HG02642 (cell line): ENCODE results near the gene GRN.
A peak's percentile ranks its signal among the peaks of the same experiment; 100 is the strongest.
"Not testable (repeated sequence)": the region's sequence is repeated elsewhere in the genome, so short reads cannot be mapped to it uniquely, and the experiment has no call there.

Experiments used
- ATAC-seq: cut with Tn5 transposase; IDR thresholded peaks from one replicate; pipeline ENCODE4 v1.9.1; 2021; ENCODE audit warnings: mild to moderate bottlenecking; ENCODE audit not compliant: unreplicated experiment, poor library complexity

The GRN gene

GRCh38 chr17:44345454-44346026 lies 438 bp downstream of the GRN start:
- ATAC-seq: peak; percentile 15

- no peak for ATAC-seq
These were observed 1.2 kb downstream of the GRN start for GRCh38 chr17:44346064-44346844.

GRCh38 chr17:44347206-44348055 lies 2.3 kb downstream of the GRN start:
- not testable (repeated sequence) for ATAC-seq

GRCh38 chr17:44348234-44348987 lies 3.3 kb downstream of the GRN start:
- ATAC-seq: peak; percentile 44

GRCh38 chr17:44348988-44349364 lies 3.9 kb downstream of the GRN start:
- no peak for ATAC-seq

GRCh38 chr17:44349553-44350070 lies 4.5 kb downstream of the GRN start:
- ATAC-seq: no peak

- ATAC-seq: no peak
These were observed 5.7 kb downstream of the GRN start for GRCh38 chr17:44350733-44351226.

GRCh38 chr17:44351464-44351863 lies 6.4 kb downstream of the GRN start:
- ATAC-seq: no peak

- ATAC-seq: no peak
These were observed 7.1 kb downstream of the GRN start for GRCh38 chr17:44351961-44352827.

GRCh38 chr17:44352828-44353671 lies 7.9 kb downstream of the GRN start:
- ATAC-seq: no peak

- no peak for ATAC-seq
These were observed 8.7 kb downstream of the GRN start for GRCh38 chr17:44353672-44354331.

- no peak for ATAC-seq
These were observed 9.8 kb downstream of the GRN start for GRCh38 chr17:44354582-44355561.

GRCh38 chr17:44355642-44356099 lies 10.6 kb downstream of the GRN start:
- no peak for ATAC-seq

- ATAC-seq: no peak
These were observed 11.1 kb downstream of the GRN start for GRCh38 chr17:44356241-44356640.

- no peak for ATAC-seq
These were observed 13.0 kb downstream of the GRN start for GRCh38 chr17:44358066-44358465.

- ATAC-seq: no peak
These were observed 13.9 kb downstream of the GRN start for GRCh38 chr17:44359006-44359405.
